GM23248 (cell line): Measurements from ENCODE around the gene OPALIN. TPM values are rescaled to one million over a fixed set of nuclear protein-coding genes. Genes with fewer than 3 reads are reported as not detected.

Experiments used
- DNase-seq: peaks from one replicate; pipeline ENCODE4 v3.0.0-alpha.2; 2015
- H2AFZ ChIP-seq: fragments of 200-600 bp; sonication (generic); 2 replicates; pipeline ENCODE4 v1.6.1; 2016; ENCODE audit warnings: antibody characterized with exemption
- H3F3A ChIP-seq: fragments of 200-600 bp; sonication (generic); 2 replicates; pipeline ENCODE4 v1.6.1; 2016; ENCODE audit warnings: mild to moderate bottlenecking, antibody characterized with exemption, mixed run types; ENCODE audit not compliant: insufficient read depth
- H3K27ac ChIP-seq: fragments of 200-600 bp; sonication (generic); 2 replicates; pipeline ENCODE4 v1.5.1; 2016; ENCODE audit warnings: mild to moderate bottlenecking
- H3K27me3 ChIP-seq: fragments of 200-600 bp; sonication (generic); replicated peaks from 2 replicates; pipeline ENCODE4 v1.6.1; 2016; ENCODE audit warnings: mild to moderate bottlenecking; ENCODE audit not compliant: insufficient read depth
- H3K36me3 ChIP-seq: fragments of 200-600 bp; sonication (generic); 2 replicates; pipeline ENCODE4 v1.6.1; 2016; ENCODE audit warnings: low read depth, mild to moderate bottlenecking
- H3K4me1 ChIP-seq: fragments of 200-600 bp; sonication (generic); 2 replicates; pipeline ENCODE4 v1.6.1; 2016; ENCODE audit warnings: mild to moderate bottlenecking; ENCODE audit not compliant: insufficient read depth
- H3K4me2 ChIP-seq: fragments of 200-600 bp; sonication (generic); one replicate; pipeline ENCODE4 v1.6.1; 2016; ENCODE audit warnings: mild to moderate bottlenecking; ENCODE audit not compliant: unreplicated experiment
- H3K4me3 ChIP-seq: fragments of 200-600 bp; sonication (generic); 2 replicates; pipeline ENCODE4 v1.5.1; 2016; ENCODE audit warnings: mild to moderate bottlenecking
- H3K79me2 ChIP-seq: fragments of 200-600 bp; sonication (generic); 2 replicates; pipeline ENCODE4 v1.6.1; 2016; ENCODE audit warnings: mild to moderate bottlenecking; ENCODE audit not compliant: insufficient read depth
- H3K9ac ChIP-seq: fragments of 200-600 bp; sonication (generic); 2 replicates; pipeline ENCODE4 v1.6.1; 2016; ENCODE audit warnings: mild to moderate bottlenecking
- H3K9me2 ChIP-seq: fragments of 200-600 bp; sonication (generic); 2 replicates; pipeline ENCODE4 v1.6.1; 2016; ENCODE audit warnings: mixed run types, mild to moderate bottlenecking, moderate library complexity; ENCODE audit not compliant: insufficient read depth
- H3K9me3 ChIP-seq: fragments of 200-600 bp; sonication (generic); one replicate; pipeline ENCODE4 v1.6.1; 2017; ENCODE audit warnings: low read depth
- H4K20me1 ChIP-seq: fragments of 200-600 bp; sonication (generic); 2 replicates; pipeline ENCODE4 v1.6.0; 2016; ENCODE audit not compliant: insufficient read depth
- EZH2 ChIP-seq: fragments of 200-600 bp; sonication (generic); IDR thresholded peaks from 2 replicates; pipeline ENCODE4 v1.6.1; 2018; ENCODE audit warnings: antibody characterized with exemption, mild to moderate bottlenecking; ENCODE audit not compliant: insufficient read depth, poor library complexity, severe bottlenecking
- EZH2phosphoT487 ChIP-seq: fragments of 200-600 bp; sonication (generic); IDR thresholded peaks from 2 replicates; pipeline ENCODE4 v1.6.1; 2018; ENCODE audit warnings: antibody characterized with exemption, moderate library complexity, mild to moderate bottlenecking, low read depth; ENCODE audit not compliant: insufficient read depth
- WGBS, 2 experiments: methylation state at CpG; one replicate each; pipeline ENCODE4 v1.1.6; 2015 to 2017; ENCODE audit warnings: low lambda C conversion rate in 2 of 2, low coverage in 1 of 2; ENCODE audit errors: missing lambda C conversion rate in 2 of 2; 5-methylcytosine and 5-hydroxymethylcytosine counted together
- in situ Hi-C: fragments of 300-500 bp; cut with MboI; formaldehyde crosslinking; loops from 2 replicates; pipeline ENCODE4 v1.15.0; 2020
- polyA plus RNA-seq: library from polyadenylated mRNA; unstranded; fragments of >200 nt; fragmentation: Nextera tagmentation; extraction: Ambion mirVana; gene quantifications from 2 replicates; pipeline ENCODE4 v1.2.1, GENCODE V29; 2016
- total RNA-seq: library from RNA; depleted of rRNA; stranded (reverse); fragments of >200 nt; shearing (Covaris generic); gene quantifications from 2 replicates; pipeline ENCODE4 v1.2.3, GENCODE V29; 2014; rRNA removed

OPALIN gene
- total and polyA plus RNA-seq, 2 experiments from 2014 or later = not detected

DNA sequence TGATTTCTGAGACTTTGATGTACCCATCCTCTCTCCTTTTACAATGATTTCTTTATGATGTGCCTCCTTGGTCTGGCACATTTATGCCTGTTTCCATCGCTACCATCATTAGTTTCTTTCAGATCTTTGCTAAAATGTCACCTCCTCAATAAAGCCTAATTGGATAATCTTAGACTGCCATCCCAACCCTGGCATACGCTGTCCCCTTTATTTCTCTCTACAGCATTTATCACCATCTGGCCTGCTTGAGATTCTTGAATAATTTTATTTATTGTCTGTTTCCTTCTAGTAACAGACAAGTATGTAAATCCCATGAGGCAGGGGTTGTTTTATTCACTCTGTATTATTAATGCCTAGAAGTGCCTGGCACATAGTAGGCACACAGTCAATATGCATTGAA is 61.3 kb downstream of the OPALIN start:
- Histone ChIP-seq H3K4me1 (no peaks in the 10 kb centered on the region), H3K9me3 (no peaks in the 10 kb centered on the region), H3K27me3 (peaks cover 11% of the 10 kb centered on the region; the same call in 1 of the 2 replicates), H3K4me3 (no peak overlapping the region), H2AFZ (no peak overlapping the region), H3K4me2 (no peak overlapping the region), H4K20me1 (no peaks in the 10 kb centered on the region), H3K79me2 (no peaks in the 10 kb centered on the region), H3K36me3 (no peaks in the 10 kb centered on the region), H3K9ac (no peak overlapping the region), H3K27ac (no peak overlapping the region), H3F3A (no peaks in the 10 kb centered on the region), H3K9me2 (no peaks in the 10 kb centered on the region)
- in situ Hi-C loops = loop anchor here (25.0 kb wide), 1 partner anchor 285 kb away; no protein-coding TSS in a partner anchor
- WGBS, 2 experiments = 38 to 40% methylated on average over 2 of the region's 2 CpGs
- TF ChIP-seq EZH2 (no peak), EZH2phosphoT487 (no peak)
- no peak for DNase-seq

DNA sequence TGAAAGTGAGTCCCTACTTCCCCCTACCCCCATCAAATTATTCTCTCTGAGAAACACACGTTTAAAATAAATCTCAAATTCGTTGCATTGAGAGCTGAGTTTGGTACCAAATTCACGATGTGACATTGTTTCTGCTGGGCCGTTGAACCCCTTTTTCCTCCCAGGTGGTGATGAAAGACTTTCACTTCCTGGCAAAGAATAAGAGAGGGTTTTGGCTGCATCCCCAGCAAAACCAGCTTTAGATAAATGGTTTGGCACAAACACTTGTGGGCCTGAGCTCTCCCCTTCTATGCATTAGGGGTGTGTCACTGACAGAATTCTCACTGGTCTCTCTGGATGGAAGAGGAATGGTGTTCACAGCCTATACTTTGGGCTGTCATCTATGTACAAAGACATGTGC is 63.3 kb downstream of the OPALIN start:
- Histone ChIP-seq H4K20me1 (no peaks in the 10 kb centered on the region), H3K36me3 (no peaks in the 10 kb centered on the region), H3K27me3 (peaks cover 1% of the 10 kb centered on the region; the same call in 1 of the 2 replicates), H3K4me2 (no peak overlapping the region), H3K79me2 (no peaks in the 10 kb centered on the region), H3K4me3 (no peak overlapping the region), H3K27ac (no peak overlapping the region), H3F3A (no peaks in the 10 kb centered on the region), H2AFZ (no peak overlapping the region), H3K9ac (no peak overlapping the region), H3K9me2 (no peaks in the 10 kb centered on the region), H3K9me3 (no peaks in the 10 kb centered on the region), H3K4me1 (no peaks in the 10 kb centered on the region)
- TF ChIP-seq EZH2phosphoT487 (no peak), EZH2 (no peak)
- no peak for DNase-seq
- in situ Hi-C loops = loop anchor here (25.0 kb wide), 1 partner anchor 283 kb away; no protein-coding TSS in a partner anchor
- WGBS, 2 experiments = 11 to 14% methylated on average over 4 of the region's 4 CpGs

Other genes starting within 250 kb of the OPALIN start
- gene ZNF518A, start 228.7 kb downstream of the OPALIN start, total RNA-seq = 8.9 and 11.3 TPM in 2 replicates
- gene ZNF518A, start 228.7 kb downstream of the OPALIN start, polyA plus RNA-seq = 6.2 and 6.8 TPM in 2 replicates
- not detected in 2 replicates for gene BLNK, start 87.4 kb downstream of the OPALIN start, total RNA-seq
- not detected in 2 replicates for gene BLNK, start 87.4 kb downstream of the OPALIN start, polyA plus RNA-seq
- not detected in 2 replicates for gene DNTT, start 54.6 kb downstream of the OPALIN start, total RNA-seq
- gene DNTT, start 54.6 kb downstream of the OPALIN start, polyA plus RNA-seq = not detected in 2 replicates
- gene TLL2, start 154.9 kb upstream of the OPALIN start, total RNA-seq = 0.43 TPM in 1 of 2 replicates, not detected in the other
- 0.56 and 0.71 TPM in 2 replicates for gene TLL2, start 154.9 kb upstream of the OPALIN start, polyA plus RNA-seq
- 175 and 281 TPM in 2 replicates for gene TM9SF3, start 228.0 kb upstream of the OPALIN start, total RNA-seq
- 124 and 130 TPM in 2 replicates for gene TM9SF3, start 228.0 kb upstream of the OPALIN start, polyA plus RNA-seq